Neural cell (in vitro differentiated cells): ENCODE results near the gene C1orf87.

ENCODE experiments used
- CTCF ChIP-seq: fragments of 450-650 bp; IDR thresholded peaks from 2 replicates; pipeline ENCODE4 v1.5.1; 2014; ENCODE audit warnings: antibody characterized with exemption, mild to moderate bottlenecking, moderate library complexity; ENCODE audit not compliant: poor library complexity, severe bottlenecking
- EP300 ChIP-seq: fragments of 450-650 bp; conservative IDR thresholded peaks from 2 replicates; pipeline ENCODE4 v1.6.1; 2014; ENCODE audit warnings: antibody characterized with exemption, mild to moderate bottlenecking, moderate library complexity; ENCODE audit not compliant: poor library complexity, severe bottlenecking
- EZH2 ChIP-seq: fragments of 200-600, 300-800 bp; shearing (Covaris generic), sonication (generic); IDR thresholded peaks from 2 replicates; pipeline ENCODE4 v1.6.1; 2014; ENCODE audit warnings: antibody characterized with exemption, low read length, borderline replicate concordance, mild to moderate bottlenecking; ENCODE audit not compliant: insufficient read depth, poor library complexity, severe bottlenecking
- POLR2AphosphoS5 ChIP-seq: IDR thresholded peaks from 2 replicates; pipeline ENCODE4 v1.6.1; 2012
- REST ChIP-seq: IDR thresholded peaks from 2 replicates; pipeline ENCODE4 v1.6.1; 2012; ENCODE audit warnings: borderline replicate concordance
- SMC3 ChIP-seq: fragments of 450-650 bp; conservative IDR thresholded peaks from 2 replicates; pipeline ENCODE4 v1.6.1; 2014; ENCODE audit warnings: antibody characterized with exemption, mild to moderate bottlenecking, moderate library complexity; ENCODE audit not compliant: poor library complexity
- TAF1 ChIP-seq: IDR thresholded peaks from 2 replicates; pipeline ENCODE4 v1.6.1; 2012; ENCODE audit warnings: low read depth

- TF ChIP-seq SMC3 (no peak), POLR2AphosphoS5 (no peak), CTCF (no peak), EZH2 (no peak), TAF1 (no peak), EP300 (no peak), REST (no peak)
These were observed 7.6 kb downstream of the C1orf87 start for GRCh38 chr1:60066001-60066400.
